HepG2 (cell line): ENCODE data around the gene GNPAT. TPM values are rescaled to one million over a fixed set of nuclear protein-coding genes. Genes with fewer than 3 reads are reported as not detected.
A peak's percentile ranks its signal among the peaks of the same experiment; 100 is the strongest.

Experiments used
- ATAC-seq: fragments of 200-7000 bp; cut with Tn5 transposase; 3 replicates; pipeline ENCODE4 v1.9.1; 2020; ENCODE audit warnings: mild to moderate bottlenecking, moderate library complexity
- BruUV-seq: library from RNA; stranded (reverse); fragments of 400-500 nt; replicated peaks from 2 replicates; lab custom pipeline; 2021; lab: Mats Ljungman, UMichigan
- CTCF ChIA-PET: fragments of 300-600 bp; formaldehyde crosslinking; extraction: SDS; loops from one replicate; lab custom pipeline; 2021; ENCODE audit warnings: low total read pairs, inconsistent platforms, low intra/inter-chr PET ratio; lab: Yijun Ruan, JAX
- POLR2A ChIA-PET: fragments of 350-600 bp; sonication (Branson Sonifier 250); formaldehyde crosslinking; loops from one replicate; lab custom pipeline; 2020; ENCODE audit warnings: antibody characterized with exemption, inconsistent platforms; lab: Yijun Ruan, JAX
- DNase-seq: peaks from one replicate; pipeline ENCODE4 v3.0.0-alpha.2; 2015; ENCODE audit warnings: low spot score
- FAIRE-seq: peaks from 3 replicates; lab custom pipeline; 2011; peaks lifted over from hg19 to GRCh38; lab: Jason Lieb, UNC
- H2AFZ ChIP-seq: one replicate; pipeline ENCODE4 v1.6.1; 2011; ENCODE audit warnings: low read length, inconsistent platforms
- H3K27ac ChIP-seq: fragments of 300-600 bp; 3 replicates; pipeline ENCODE4 v1.8.0; 2011; ENCODE audit warnings: mixed run types, mild to moderate bottlenecking, mixed read lengths, low read length, inconsistent platforms; ENCODE audit not compliant: insufficient read depth; ENCODE audit errors: extremely low read length
- H3K27me3 ChIP-seq, 2 experiments: fragments of 200-600 bp in 1 of 2; 2 replicates in 1 of 2; 3 replicates in 1 of 2; pipeline versions ENCODE4 v1.6.0 to v1.8.0; 2011; ENCODE audit warnings: low read length in 2 of 2, mild to moderate bottlenecking in 2 of 2, moderate library complexity in 2 of 2, inconsistent platforms in 1 of 2; ENCODE audit not compliant: insufficient read depth in 2 of 2, control insufficient read depth in 1 of 2
- H3K36me3 ChIP-seq, 2 experiments: fragments of 200-600 bp in 1 of 2; replicated peaks in 1 of 2; 2 replicates in 1 of 2; 3 replicates in 1 of 2; pipeline versions ENCODE4 v1.5.1 to v1.8.0; 2011; ENCODE audit warnings: low read length in 2 of 2, inconsistent platforms in 1 of 2; ENCODE audit not compliant: insufficient read depth in 2 of 2, control insufficient read depth in 1 of 2
- H3K4me1 ChIP-seq: 2 replicates; pipeline ENCODE4 v1.5.1; 2012; ENCODE audit warnings: low read length, inconsistent platforms; ENCODE audit not compliant: insufficient read depth
- H3K4me2 ChIP-seq: 2 replicates; pipeline ENCODE4 v1.6.0; 2011; ENCODE audit warnings: low read depth, low read length, inconsistent platforms
- H3K4me3 ChIP-seq, 3 experiments: fragments of 200-600 bp in 1 of 3; sonication (generic), shearing (Covaris generic) in 1 of 3; replicated peaks in 1 of 3; 2 replicates each; pipeline ENCODE4 v1.5.1; 2011 to 2016; ENCODE audit warnings: low read length in 3 of 3, inconsistent platforms in 2 of 3, low read depth in 2 of 3, mild to moderate bottlenecking in 2 of 3, control low read depth in 1 of 3, mixed read lengths in 1 of 3; ENCODE audit not compliant: insufficient read depth in 1 of 3
- H3K79me2 ChIP-seq: one replicate; pipeline ENCODE4 v1.6.1; 2011; ENCODE audit warnings: low read length, inconsistent platforms; ENCODE audit not compliant: insufficient read depth
- H3K9ac ChIP-seq: 2 replicates; pipeline ENCODE4 v1.6.0; 2011; ENCODE audit warnings: mild to moderate bottlenecking, low read depth, low read length, inconsistent platforms; ENCODE audit not compliant: insufficient read depth
- H3K9me3 ChIP-seq: 2 replicates; pipeline ENCODE4 v1.5.1; 2012; ENCODE audit warnings: mild to moderate bottlenecking, low read length
- H4K20me1 ChIP-seq: 2 replicates; pipeline ENCODE4 v1.6.0; 2011; ENCODE audit warnings: inconsistent platforms, mild to moderate bottlenecking, low read length, moderate library complexity; ENCODE audit not compliant: insufficient read depth
- GFI1 ChIP-seq: sonication (generic); formaldehyde crosslinking; IDR thresholded peaks from 2 replicates; pipeline ENCODE4 v1.5.0; 2020; ENCODE audit warnings: missing genetic modification reagents, mild to moderate bottlenecking, borderline replicate concordance
- IRX3 ChIP-seq: sonication (generic); formaldehyde crosslinking; IDR thresholded peaks from 2 replicates; pipeline ENCODE4 v1.8.1; 2023; ENCODE audit warnings: mild to moderate bottlenecking, low read depth, missing genetic modification reagents, borderline replicate concordance
- RCOR2 ChIP-seq: IDR thresholded peaks from 2 replicates; pipeline ENCODE4 v1.6.1; 2016; ENCODE audit warnings: missing biosample characterization, missing genetic modification reagents
- STAG1 ChIP-seq: sonication (generic); formaldehyde crosslinking; IDR thresholded peaks from 2 replicates; pipeline ENCODE4 v1.4.0; 2020; ENCODE audit warnings: missing genetic modification reagents
- ZNF3 ChIP-seq: IDR thresholded peaks from 2 replicates; pipeline ENCODE4 v1.7.0; 2017; ENCODE audit warnings: inconsistent platforms
- ZNF670 ChIP-seq: sonication (generic); formaldehyde crosslinking; IDR thresholded peaks from 2 replicates; pipeline ENCODE4 v1.8.0; 2022; ENCODE audit warnings: mild to moderate bottlenecking, missing genetic modification reagents, borderline replicate concordance
- WGBS: methylation state at CpG from one replicate; pipeline ENCODE4 v1.1.6; 2017; ENCODE audit warnings: low lambda C conversion rate; 5-methylcytosine and 5-hydroxymethylcytosine counted together
- in situ Hi-C: cut with HindIII; loops from 2 replicates; pipeline ENCODE4 v1.10.0; 2017; ENCODE audit warnings: low pct_unique_long_range_greater_than_20kb; ENCODE audit not compliant: extremely low pct_ligation_motif_present
- intact Hi-C: fragments of 100-400 bp; cut with micrococcal nuclease; formaldehyde crosslinking; loops from one replicate; pipeline ENCODE4 v1.10.0; 2022; ENCODE audit not compliant: unreplicated experiment
- polyA plus RNA-seq, 8 experiments: library from polyadenylated mRNA; depleted of rRNA in 3 of 8; stranded (reverse) in 7 of 8; unstranded in 1 of 8; fragments of >200 nt; fragmentation: Illumina TruSeq in 4 of 8; extraction: Trizol in 4 of 8; gene quantifications; 2 replicates each; pipeline versions ENCODE4 v1.2.1 to v1.2.3, GENCODE V29; 2011 to 2016; ENCODE audit warnings: low read depth in 4 of 8, missing spikeins in 1 of 8, mixed read lengths in 1 of 8; ENCODE audit not compliant: insufficient read depth in 1 of 8
- total RNA-seq, 5 experiments: library from RNA; depleted of rRNA; stranded (reverse); fragments of >200 nt; fragmentation: Illumina TruSeq; extraction: Trizol; gene quantifications; 2 replicates each; pipeline ENCODE4 v1.2.3, GENCODE V29; 2016; ENCODE audit warnings: low read depth in 1 of 5
- TF ChIP-seq, protein P1 (sequence below): sonication (generic); formaldehyde crosslinking; IDR thresholded peaks from 2 replicates; pipeline ENCODE4 v1.4.0; 2020; ENCODE audit warnings: mild to moderate bottlenecking, low read depth, missing genetic modification reagents
- TF ChIP-seq, protein P2 (sequence below): IDR thresholded peaks from 2 replicates; pipeline ENCODE4 v1.6.1; 2016; ENCODE audit warnings: mild to moderate bottlenecking
- TF ChIP-seq, protein P3 (sequence below): sonication (generic); formaldehyde crosslinking; IDR thresholded peaks from 2 replicates; pipeline ENCODE4 v1.5.0; 2020; ENCODE audit warnings: mild to moderate bottlenecking, missing genetic modification reagents, moderate library complexity

Gene GNPAT
- total and polyA plus RNA-seq, 2 of the 13 experiments (the other 11 are each of a cell fraction or from before 2014, with no cell fraction given): 58.3 to 114 TPM

DNA sequence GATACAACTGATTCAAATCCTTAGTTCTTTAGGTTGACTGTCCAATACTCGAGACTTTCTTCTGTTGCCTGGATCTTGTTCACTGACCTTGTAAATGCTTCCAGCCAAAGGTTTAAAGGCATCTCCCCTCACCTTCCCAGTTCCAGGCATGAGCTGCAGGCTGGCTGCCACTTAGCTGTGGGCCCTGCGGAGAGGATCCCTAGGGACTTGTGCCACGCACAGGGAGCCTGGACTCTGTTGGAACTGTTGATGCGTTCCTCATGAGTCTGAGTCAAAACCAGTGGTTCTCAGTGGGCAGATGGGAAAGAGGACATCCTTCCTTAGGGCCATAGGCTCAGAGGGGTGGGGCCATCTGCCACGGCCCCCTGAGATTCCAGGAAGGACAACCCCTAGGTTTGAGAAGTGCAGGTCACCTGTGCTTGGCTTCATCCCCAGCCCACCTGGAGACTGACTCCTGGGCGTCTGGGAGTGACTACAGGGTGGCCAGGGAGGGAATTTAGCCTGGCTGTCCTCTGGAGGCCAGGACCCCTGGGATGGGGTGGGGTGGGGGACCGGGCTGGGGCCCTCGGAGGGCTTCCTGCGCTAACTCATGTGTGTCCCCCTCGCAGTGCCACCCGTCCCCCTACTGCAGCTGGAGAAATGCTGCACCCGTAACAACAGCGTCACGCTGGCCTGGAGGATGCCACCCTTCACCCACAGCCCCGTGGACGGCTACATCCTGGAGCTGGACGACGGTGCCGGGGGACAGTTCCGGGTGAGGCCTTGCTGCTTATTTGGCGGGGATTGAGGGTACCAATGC, 37.6 kb upstream of the GNPAT start (continued):
- no peak for TF ChIP-seq GFI1 (CRISPR knock-in tag)
- no peak for TF ChIP-seq IRX3 (CRISPR knock-in tag)
- TF ChIP-seq, protein P1, sequence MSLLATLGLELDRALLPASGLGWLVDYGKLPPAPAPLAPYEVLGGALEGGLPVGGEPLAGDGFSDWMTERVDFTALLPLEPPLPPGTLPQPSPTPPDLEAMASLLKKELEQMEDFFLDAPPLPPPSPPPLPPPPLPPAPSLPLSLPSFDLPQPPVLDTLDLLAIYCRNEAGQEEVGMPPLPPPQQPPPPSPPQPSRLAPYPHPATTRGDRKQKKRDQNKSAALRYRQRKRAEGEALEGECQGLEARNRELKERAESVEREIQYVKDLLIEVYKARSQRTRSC (CRISPR knock-in tag): no peak
- no peak for TF ChIP-seq ZNF670
- TF ChIP-seq ZNF3: no peak

DNA sequence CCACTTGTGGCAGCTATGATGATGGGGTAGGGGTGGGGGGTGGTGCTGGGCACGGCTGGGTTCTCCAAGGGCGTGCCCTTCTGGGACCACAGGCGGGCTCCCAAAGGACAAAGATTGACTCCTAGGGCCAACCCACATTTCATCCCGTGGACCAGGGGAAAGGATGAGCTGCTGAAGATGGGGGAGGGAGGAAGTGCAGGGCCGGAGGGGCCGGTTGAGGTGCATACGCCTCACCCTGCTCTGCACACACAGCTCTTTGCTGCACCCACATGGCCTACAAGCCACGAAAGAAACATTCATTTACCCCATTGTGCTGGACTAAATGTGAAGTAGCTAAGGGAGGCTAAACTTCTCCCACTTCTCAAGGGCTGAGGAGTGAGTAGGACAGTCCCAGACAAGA, 34.2 kb upstream of the GNPAT start:
- intact Hi-C loops: no loop called here
- ChIA-PET CTCF (no interaction called here), POLR2A (no interaction called here)
- Histone ChIP-seq H3K4me2 (no peak overlapping the region), H4K20me1 (no peaks in the 10 kb centered on the region), H3K27me3 (peaks cover 0 to 12% of the 10 kb centered on the region in 2 experiments; a peak in 2 of 5 replicates), H3K4me1 (peaks cover 39% of the 10 kb centered on the region), H3K27ac (no peak overlapping the region), H3K79me2 (no peaks in the 10 kb centered on the region), H3K36me3 (no peaks in the 10 kb centered on the region), H3K9ac (no peak overlapping the region), H2AFZ (no peak overlapping the region), H3K9me3 (no peaks in the 10 kb centered on the region), H3K4me3 (no peak overlapping the region)
- ATAC-seq (no peak), FAIRE-seq (no peak), DNase-seq (no peak)
- in situ Hi-C loops: loop anchor here (25.0 kb wide), 2 partner anchors 420 to 570 kb away; partner anchors contain the start of gene COG2
- TF ChIP-seq RCOR2 (CRISPR knock-in tag) (no peak), STAG1 (peak; percentile 42)
- TF ChIP-seq, protein P2, sequence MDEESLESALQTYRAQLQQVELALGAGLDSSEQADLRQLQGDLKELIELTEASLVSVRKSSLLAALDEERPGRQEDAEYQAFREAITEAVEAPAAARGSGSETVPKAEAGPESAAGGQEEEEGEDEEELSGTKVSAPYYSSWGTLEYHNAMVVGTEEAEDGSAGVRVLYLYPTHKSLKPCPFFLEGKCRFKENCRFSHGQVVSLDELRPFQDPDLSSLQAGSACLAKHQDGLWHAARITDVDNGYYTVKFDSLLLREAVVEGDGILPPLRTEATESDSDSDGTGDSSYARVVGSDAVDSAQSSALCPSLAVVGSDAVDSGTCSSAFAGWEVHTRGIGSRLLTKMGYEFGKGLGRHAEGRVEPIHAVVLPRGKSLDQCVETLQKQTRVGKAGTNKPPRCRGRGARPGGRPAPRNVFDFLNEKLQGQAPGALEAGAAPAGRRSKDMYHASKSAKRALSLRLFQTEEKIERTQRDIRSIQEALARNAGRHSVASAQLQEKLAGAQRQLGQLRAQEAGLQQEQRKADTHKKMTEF (CRISPR knock-in tag): no peak
- TF ChIP-seq, protein P3, sequence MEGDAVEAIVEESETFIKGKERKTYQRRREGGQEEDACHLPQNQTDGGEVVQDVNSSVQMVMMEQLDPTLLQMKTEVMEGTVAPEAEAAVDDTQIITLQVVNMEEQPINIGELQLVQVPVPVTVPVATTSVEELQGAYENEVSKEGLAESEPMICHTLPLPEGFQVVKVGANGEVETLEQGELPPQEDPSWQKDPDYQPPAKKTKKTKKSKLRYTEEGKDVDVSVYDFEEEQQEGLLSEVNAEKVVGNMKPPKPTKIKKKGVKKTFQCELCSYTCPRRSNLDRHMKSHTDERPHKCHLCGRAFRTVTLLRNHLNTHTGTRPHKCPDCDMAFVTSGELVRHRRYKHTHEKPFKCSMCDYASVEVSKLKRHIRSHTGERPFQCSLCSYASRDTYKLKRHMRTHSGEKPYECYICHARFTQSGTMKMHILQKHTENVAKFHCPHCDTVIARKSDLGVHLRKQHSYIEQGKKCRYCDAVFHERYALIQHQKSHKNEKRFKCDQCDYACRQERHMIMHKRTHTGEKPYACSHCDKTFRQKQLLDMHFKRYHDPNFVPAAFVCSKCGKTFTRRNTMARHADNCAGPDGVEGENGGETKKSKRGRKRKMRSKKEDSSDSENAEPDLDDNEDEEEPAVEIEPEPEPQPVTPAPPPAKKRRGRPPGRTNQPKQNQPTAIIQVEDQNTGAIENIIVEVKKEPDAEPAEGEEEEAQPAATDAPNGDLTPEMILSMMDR (CRISPR knock-in tag): peak; percentile 34
- BruUV-seq: no TSS peak
- WGBS: 58% methylated on average over 8 of the region's 8 CpGs
